Adipose tissue (tissue), 3 donors: Measurements from ENCODE around the gene MAST2. TPM values are rescaled to one million over a fixed set of nuclear protein-coding genes. Genes with fewer than 3 reads are reported as not detected.

Experiments
- H3K27ac ChIP-seq: one replicate; pipeline ENCODE4 v1.5.1; 2013; ENCODE audit warnings: low read depth, low read length
- WGBS, 3 donors: extraction: QIAGEN DNeasy Blood & Tissue Kit; methylation state at CpG; one replicate each; pipeline ENCODE4 v1.1.7; 2013; 5-methylcytosine and 5-hydroxymethylcytosine counted together
- polyA plus RNA-seq, 3 donors: library from polyadenylated mRNA; stranded (reverse); fragments of 200-250 nt; gene quantifications; one replicate each; pipeline ENCODE4 v1.2.3, GENCODE V29; 2013
- donor health status: healthy with polysubstance abuse.
- donor health status: Bipolar disorder and iron deficiency.
- donor health status: healthy.

MAST2 gene
- polyA plus RNA-seq, 3 donors: 4.4 to 11.4 (median 7.7) TPM

DNA sequence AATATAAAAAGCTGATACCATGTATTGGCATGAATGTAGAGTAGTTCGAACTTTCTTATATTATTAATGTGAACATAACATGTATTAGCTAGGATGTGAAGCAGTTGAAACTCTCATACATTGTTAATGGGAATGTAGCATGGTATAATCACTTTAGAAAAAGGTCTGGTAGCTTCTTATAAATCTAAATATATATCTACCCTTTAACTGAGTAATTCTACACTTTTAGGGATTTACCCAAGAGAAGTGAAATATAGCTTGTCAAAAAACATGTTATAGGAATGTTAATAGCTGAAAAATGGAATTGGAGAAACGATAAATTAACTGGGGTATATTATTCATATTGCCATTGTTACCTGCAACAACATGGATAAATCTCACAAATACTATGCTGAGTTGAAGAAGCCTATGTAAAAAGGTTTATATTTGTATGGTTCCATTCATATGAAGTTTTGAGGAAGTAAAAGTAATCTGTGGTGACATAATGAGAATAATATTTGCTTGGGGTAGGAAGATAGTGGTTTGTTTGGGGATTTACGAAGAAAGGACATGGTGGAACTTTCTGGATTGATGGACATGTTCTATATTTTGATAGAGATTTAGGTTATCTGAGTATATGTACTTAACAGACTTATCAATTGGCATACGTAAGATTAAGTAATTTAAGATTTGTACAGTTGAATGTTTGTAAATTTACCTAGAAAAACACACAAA is 76.6 kb downstream of the MAST2 start:
- 66 to 92% (median 81%) methylated on average over 4 of the region's 4 CpGs for WGBS, 3 donors
- no peak overlapping the region for H3K27ac ChIP-seq

DNA sequence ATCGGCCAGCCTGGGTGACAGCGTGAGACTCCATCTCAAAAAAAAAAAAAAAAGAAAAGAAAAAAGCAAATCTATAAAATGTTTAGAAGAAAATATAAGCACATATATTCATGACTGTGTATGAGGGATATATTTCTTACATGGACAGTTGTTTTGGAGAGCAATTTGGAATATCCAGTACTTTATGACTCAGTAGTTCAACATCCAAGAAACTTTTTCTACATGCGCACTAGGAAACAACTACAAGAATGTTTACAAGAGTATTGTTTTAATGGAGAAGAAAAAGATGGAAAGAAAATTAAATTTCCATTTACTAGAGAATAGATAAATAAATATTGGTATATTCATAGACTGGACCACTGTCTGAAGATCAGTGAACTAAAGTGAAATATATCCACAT is 77.5 kb downstream of the MAST2 start:
- no peak overlapping the region for H3K27ac ChIP-seq
- WGBS, 3 donors: 89 to 94% (median 92%) methylated on average over 3 of the region's 3 CpGs

DNA sequence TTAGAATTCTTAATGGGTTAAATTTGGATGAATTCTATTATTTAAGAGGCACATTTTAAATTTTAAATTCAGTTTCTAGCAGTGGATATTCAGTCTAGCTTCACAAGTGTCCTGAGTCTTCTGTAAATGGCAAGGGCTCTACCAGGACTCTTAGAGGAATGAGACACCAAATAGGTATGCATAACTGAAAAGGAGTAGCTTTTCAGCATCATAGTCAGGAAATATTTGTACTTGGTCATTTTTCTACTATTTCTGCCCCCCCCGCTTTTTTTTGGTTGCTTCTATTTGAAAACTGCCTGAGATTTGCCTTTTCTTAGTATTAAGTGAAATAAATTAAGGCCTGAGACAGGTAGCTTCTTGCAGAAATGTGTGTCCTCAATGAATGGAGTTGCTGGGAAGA is 80.2 kb downstream of the MAST2 start:
- no peak overlapping the region for H3K27ac ChIP-seq
- 29 to 67% (median 40%) methylated on average over 1 of the region's 1 CpG for WGBS, 3 donors

DNA sequence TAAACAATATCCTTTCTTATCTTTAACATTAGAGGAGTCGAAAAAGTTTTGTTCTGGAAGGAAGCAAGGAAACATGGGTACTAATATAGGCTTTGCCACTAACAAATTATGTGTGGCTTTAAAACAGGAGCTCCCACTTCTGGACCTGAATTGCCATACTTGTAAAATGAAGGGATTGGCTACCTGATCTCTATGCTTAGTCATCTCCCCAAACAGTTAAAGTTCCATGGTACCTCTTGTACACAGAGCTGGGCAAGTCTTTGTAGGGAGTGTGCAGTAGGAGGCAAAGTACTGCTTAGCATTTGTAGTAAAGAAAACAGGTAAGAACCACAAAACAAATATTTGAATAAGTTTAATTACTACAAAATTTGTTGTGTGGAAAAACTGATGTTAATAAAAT is 81.3 kb downstream of the MAST2 start:
- no peak overlapping the region for H3K27ac ChIP-seq
- 85 to 89% (median 89%) methylated on average over 1 of the region's 1 CpG for WGBS, 3 donors

DNA sequence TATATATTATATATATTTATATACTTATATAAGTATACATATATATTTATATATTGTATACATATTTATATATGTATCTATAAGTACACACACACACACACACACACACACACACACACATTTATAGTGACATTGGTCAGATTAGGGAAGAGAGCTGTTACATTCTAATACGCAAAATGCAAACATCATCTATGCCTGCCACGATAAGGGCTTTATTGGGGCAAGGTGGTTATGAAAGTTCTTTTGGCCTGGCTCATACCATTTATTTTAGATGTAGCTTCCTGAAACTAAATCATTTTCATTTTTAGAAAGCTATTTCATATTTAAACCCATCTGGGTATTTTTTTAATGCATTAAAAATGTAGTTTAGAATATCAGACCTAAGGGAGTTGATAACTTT is 82.8 kb downstream of the MAST2 start:
- WGBS, 3 donors: 55 to 89% (median 72%) methylated on average over 2 of the region's 2 CpGs

DNA sequence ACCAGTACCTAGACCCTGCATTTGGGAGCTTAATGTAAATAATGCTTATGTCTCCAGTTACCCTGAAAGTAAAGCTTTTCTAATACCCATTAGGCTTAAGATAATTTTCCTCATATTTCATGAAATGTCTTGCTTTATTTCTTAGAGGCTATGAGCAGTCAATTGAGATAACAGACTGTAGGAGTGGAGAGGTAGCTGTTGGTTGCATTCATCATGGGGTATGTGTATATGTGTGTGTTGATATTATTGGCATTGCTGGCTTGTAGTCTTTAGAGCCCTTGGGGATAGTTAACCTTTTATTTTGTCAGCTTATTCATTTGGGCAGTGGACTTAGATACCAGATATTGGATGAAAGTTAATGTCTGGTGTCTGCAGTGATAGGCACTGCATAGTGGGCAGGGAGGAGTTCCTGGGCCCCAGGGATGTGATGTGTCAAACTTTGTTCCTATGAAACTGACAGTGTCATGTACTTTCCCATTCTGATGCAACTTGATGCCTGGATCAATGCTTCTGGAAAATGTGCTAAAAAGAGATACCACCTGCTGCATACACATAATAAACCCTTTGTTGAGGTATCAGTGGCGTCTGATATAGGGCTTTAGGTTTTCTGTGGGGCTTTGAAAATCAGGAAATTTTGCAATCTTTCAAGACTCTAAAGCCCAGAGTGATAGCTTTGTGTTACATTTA is 83.9 kb downstream of the MAST2 start:
- H3K27ac ChIP-seq: no peak overlapping the region

More for the DNA sequence above, 82.8 kb downstream of the MAST2 start:
- no peak overlapping the region for H3K27ac ChIP-seq

DNA sequence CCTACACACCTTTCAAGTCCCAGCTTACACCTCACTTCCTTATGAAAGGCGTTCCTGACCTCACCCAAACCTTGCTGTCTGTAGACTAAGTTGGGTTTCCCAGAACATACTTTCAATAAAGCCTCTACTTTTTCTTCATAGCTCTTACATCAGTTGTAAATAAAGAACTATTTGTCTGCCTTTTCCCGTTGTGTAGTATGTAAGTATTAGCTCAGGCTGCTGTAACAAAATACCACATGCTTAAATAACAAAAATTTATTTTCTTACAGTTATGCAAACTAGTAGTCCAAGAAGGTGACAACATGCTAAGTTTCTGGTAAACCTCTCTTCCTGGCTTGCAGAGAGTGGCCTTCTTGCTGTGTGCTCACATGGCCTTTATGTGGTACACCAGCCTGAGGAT is 86.7 kb downstream of the MAST2 start:
- 96 to 100% (median 99%) methylated on average over 2 of the region's 2 CpGs for WGBS, 3 donors
- H3K27ac ChIP-seq: no peak overlapping the region

More for the DNA sequence above, 83.9 kb downstream of the MAST2 start:
- WGBS, 3 donors: 77 to 87% (median 79%) methylated on average over 1 of the region's 1 CpG

DNA sequence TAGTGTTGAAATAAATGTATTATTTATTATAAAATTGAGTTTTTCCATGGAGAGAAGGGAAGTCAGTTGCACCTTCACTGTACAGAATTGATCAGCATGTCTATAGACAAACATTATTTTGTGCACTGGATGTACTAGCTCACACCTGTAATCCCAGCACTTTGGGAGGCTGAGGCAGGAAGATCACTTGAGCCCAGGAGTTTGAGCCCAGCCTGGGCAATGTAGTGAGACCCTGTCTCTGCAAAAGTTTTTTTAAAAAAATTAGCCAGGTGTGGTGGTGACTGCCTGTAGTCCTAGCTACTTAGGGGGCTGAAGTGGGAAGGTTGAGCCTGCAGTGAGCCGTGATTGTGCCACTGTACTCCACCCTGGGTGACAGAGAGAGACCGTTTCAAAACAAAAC is 87.7 kb downstream of the MAST2 start:
- WGBS, 3 donors: 96 to 98% (median 96%) methylated on average over 2 of the region's 2 CpGs
- H3K27ac ChIP-seq: no peak overlapping the region

DNA sequence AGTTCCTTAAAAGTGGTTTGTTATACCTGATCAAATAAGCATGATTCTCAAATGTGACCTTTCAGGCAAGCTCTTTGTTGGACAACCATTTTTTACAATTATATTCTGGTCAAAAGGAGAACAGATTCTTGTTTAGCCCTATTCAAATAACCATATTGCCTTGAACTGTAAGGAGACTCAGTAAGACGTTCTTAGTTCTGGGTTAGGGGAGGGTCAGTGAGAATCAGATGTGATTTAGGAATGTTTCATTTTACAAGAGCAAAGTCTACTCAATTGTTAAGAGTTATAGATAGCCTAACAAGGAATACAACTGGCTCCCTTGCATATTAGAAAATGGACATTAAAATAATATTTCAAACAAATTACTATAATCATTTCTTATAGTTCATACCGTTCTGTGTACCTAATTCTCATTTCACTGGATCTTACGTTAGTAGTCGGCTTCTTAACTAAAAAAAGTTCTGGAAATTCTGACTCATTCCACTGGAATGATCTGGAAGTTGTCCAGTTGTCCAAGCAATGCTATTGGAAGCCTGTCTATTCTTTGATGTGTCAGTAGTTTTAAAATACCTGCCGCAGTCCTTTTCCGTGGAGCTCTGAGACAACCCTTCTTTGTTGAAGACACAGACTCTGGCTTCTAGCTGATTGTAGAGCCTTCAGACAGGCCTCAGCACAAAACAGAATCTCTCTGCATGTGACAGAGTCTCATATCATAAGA is 88.8 kb downstream of the MAST2 start:
- whole genome bisulfite sequencing, 3 donors: 8 to 46% (median 34%) methylated on average over 6 of the region's 6 CpGs
- H3K27ac ChIP-seq: no peak overlapping the region

DNA sequence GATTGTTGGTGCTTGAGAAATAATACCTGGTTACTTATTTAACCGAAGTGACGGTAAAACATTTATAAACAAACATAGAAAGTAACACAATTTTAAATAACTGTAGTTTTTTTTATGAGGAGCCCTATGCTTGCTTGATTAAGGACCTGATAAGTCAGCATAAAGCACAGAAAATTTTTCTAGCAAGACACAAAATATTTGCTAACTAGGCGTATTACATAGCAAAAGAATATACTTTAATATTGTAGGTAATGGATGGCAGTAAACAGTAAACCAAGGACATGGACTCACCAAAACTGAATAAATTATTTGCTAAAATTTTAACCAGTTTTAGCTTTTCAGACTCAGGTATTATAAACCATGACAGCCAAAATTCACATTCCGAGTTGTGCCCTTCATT is 90.9 kb downstream of the MAST2 start:
- H3K27ac ChIP-seq: no peak overlapping the region
- WGBS, 3 donors: 75 to 99% (median 84%) methylated on average over 4 of the region's 4 CpGs

DNA sequence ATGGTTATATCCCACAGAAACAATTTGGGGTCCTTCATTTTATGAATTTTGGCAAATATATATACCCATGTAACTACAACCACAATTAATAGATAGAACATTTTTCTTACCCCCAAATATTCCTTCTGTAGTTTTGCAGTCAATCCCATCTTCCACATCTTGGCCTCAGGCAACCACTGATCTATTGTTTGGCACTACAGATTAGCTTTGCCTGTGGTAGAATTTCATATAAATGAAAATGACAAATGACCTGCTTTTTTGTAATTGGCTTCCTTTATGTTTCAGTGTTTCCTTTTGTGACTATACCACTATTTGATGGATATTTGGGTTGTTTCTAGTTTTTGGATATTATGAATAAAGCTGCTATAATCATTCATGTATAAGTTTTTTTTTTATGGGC is 91.5 kb downstream of the MAST2 start:
- no peak overlapping the region for H3K27ac ChIP-seq

DNA sequence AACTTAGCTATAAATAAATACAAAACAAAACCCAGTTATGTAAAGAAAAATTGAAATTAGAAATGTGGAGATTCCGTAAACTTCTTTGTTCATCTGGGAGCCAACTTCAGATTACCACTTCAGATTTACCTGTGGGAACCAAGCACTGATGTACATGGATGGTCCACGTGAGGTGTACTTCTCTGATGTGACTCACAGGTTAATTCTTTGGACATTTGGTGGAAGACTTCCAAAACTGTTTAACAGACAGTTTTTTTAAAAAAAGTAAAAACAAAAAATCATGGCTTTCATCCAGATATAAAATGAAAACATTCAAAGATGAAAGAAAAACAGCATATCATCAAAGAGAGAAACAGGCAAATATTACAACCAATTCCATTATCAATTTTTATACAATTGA is 92.0 kb downstream of the MAST2 start:
- no peak overlapping the region for H3K27ac ChIP-seq
- 94 to 98% (median 94%) methylated on average over 2 of the region's 2 CpGs for WGBS, 3 donors

DNA sequence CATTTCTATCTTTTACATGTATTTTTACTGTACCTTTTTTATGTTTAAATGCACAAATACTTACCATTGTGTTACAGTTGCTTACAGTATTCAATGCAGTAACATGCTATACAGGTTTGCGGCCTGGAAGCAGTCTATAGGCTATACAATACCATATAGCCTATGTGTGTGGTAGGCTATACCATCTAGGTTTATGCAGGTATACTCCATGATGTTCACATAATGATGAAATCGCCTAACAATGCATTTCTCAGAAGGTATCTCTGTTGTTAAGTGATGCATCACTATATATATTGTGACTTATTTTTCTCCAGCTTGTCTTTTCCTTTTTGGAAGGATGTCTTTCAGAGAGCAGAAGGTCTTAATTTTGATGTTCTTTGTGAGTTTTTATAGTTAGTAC is 103.5 kb downstream of the MAST2 start:
- no peak overlapping the region for H3K27ac ChIP-seq
- WGBS, 3 donors: 98 to 99% (median 98%) methylated on average over 2 of the region's 2 CpGs

DNA sequence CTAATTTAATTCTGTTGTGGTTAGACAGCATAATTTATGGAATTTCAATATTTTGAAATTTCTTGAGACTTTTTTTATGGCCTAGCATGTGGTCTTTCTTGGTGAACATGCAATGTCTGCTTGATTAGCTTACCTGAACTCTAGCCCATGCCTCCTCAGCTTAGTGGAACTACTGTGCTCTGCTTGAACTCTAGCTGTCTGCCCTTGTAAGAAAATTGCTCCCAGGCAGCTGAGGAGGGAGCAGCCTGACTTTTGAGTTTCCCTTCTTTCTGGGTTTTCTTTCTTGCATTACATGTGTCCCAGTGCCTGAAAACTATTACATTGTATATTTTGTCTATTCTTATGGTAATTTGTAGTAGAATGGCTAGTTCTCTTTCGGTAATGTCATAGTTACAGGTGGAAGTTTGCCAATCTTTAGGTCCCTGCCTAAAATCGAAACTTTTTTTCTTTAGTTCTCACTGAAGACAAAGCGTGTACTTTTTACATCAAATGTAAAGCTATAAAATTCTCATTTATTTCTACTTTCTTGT is 105.3 kb downstream of the MAST2 start:
- 70 to 83% (median 77%) methylated on average over 3 of the region's 3 CpGs for WGBS, 3 donors
- no peak overlapping the region for H3K27ac ChIP-seq

DNA sequence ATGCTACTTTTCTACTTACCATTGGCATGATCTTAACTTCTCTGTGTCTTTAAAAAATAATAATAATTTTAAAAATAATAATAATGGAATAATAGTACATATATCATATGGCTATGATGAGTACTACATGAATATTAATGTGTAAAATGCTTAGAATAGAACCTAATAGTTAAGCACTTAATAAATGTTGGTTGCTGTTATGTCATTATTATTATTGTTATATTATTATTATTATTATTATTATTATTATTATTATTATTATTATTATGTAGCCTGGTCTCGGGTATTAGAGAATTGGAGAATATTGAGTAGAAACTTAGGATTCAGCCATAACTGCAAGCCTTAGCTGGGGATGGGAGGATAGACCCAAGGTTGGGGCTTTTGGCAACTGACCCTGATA is 108.2 kb downstream of the MAST2 start:
- WGBS, 3 donors: 96 to 100% (median 96%) methylated on average over 1 of the region's 1 CpG
- no peak overlapping the region for H3K27ac ChIP-seq

DNA sequence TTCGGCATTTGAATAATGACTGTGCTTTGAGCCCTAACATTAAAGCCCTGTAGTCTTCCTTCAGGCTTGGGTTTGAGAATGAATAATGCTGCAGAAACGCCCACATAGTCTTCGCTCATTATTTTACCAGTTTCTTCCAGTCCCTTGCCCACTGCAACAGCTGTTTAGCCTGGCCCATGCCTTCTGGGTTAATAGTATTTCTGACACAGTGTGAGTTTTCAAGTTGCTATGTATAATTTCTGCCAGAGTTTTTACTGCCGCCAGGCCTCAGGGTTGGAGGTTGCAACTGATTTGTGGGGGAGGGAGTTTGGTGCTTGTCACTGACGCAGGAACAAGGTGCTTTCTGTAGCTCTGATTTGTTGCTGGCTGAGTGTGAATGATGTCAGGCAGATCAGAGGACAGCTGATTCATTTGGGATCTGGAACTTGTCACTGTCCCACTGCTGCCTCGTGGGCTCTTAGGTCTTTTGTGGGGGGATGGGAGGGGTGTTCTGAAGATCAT is 109.8 kb downstream of the MAST2 start:
- no peak overlapping the region for H3K27ac ChIP-seq
- 63 to 80% (median 69%) methylated on average over 6 of the region's 6 CpGs for WGBS, 3 donors

DNA sequence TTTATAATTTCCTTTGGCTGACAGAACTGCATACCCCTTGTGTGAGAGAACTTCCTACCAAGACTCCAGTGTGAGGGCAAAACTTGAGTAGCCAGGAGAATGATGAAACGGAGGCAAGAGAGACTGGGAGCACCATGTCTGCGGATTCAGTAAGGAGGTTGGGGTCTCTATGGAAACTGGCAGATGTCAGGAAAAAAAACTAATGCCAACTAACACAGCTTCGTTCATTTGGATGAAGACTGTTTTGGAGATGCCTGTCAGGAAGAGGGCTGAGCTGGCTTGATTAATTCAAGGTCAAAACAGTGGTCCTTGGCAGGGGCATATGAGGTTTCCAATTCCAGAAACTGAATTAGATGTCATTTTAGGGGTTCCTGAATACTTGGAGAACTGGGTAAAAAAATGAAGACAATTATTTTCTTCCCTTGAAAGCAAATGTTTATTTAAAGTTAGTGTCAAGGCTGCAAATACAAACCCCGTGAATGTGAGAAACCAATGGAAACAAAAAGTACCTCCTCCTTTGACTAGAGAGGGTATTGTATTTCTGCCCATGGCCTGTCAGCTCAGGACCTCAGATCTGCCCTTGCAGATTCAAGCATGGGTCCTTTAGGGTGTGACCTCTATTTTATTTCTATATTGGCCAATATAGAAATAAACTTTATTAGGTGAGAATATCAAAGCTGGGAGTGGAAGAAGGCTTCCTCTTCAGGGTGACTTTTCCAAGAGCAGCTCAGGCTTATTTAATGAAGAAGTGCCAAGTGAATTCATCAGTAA is 110.5 kb downstream of the MAST2 start:
- no peak overlapping the region for H3K27ac ChIP-seq
- WGBS, 3 donors: 60 to 82% (median 72%) methylated on average over 4 of the region's 4 CpGs

DNA sequence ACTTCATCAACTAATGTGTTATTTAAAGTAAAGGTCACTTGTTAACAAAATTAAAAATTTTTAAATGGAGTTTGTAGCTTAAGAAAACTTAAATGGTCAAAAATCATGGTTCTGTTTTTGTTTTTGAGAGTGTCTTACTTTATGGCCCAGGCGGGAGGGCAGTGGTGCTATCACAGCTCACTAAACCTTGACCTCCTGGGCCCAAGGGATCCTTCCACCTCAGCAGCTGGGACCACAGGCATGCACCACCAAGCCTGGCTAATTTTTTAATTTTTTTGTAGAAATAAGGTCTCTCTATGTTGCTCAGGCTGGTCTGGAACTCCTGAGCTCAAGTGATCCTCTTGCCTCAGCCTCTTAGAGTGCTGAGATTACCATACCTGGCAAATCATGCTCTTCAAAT is 111.4 kb downstream of the MAST2 start:
- WGBS, 3 donors: 95 to 100% (median 97%) methylated on average over 1 of the region's 1 CpG

More for the DNA sequence above, 111.4 kb downstream of the MAST2 start:
- no peak overlapping the region for H3K27ac ChIP-seq
